Measurements from ENCODE around the gene UPF1.

Gene UPF1

DNA sequence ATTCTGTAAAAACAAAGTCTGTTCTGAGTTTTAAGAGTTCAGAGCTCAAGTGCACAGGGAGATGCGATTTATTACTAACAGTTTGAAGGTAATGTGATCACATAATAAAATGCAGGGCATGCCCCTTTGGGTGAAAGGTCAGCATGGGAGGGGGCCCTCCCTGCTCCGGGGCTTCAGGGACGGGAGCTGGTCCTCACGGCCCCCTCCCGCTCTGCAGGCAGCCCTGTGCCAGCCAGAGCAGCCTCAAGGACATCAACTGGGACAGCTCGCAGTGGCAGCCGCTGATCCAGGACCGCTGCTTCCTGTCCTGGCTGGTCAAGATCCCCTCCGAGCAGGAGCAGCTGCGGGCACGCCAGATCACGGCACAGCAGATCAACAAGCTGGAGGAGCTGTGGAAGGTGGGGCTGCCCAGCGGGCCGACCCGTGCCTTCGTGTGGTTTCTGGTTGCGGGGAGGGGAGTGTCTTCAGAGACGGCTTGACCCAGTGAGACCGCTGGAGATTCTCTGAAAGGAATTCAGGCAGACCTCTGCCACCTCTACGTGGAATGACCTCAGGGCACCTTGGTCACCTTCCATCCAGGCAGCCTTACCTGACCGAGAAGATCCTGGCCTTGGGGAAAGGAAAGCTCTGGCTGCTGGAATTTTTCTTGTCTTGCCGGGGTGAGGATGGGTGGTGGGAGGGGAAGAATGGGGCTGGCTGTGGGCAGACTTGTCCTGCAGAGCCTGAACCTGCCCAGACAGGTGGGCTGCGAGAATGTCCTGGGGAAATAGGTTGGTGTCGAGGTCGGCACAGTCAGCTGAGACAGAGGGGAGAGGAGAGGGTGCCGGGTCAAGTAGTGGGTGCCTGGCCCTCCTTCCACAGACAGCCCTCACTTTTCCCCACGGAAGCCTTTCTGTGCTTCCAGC, 19.0 kb downstream of the UPF1 start:
- peaks cover 4% of the 10 kb centered on the region; the same call in 1 of the 2 replicates for H4K20me1 ChIP-seq (ENCODE audit: low read depth, low read length)
- no peaks in the 10 kb centered on the region for H3K9me2 ChIP-seq (replicated peaks; ENCODE audit: insufficient read depth, low read length)
- H3K79me2 ChIP-seq (ENCODE audit: insufficient read depth, low read length) = peaks cover 44% of the 10 kb centered on the region
- no peak overlapping the region for H3K4me3 ChIP-seq (ENCODE audit: insufficient read depth, low read length, poor library complexity, severe bottlenecking)
- no peaks in the 10 kb centered on the region for H3F3A ChIP-seq (ENCODE audit: insufficient read depth)
- peaks cover 10% of the 10 kb centered on the region; the same call in 1 of the 2 replicates for H3K36me3 ChIP-seq (ENCODE audit: low read length)
- no peaks in the 10 kb centered on the region for H3K9me3 ChIP-seq (ENCODE audit: insufficient read depth, low read length)
- no peak overlapping the region for H3K4me2 ChIP-seq (ENCODE audit: low read depth, low read length, poor library complexity, severe bottlenecking)
- TF ChIP-seq CTCF (IDR thresholded peaks at IDR 0.05; ENCODE audit: insufficient read depth, low read length, poor library complexity, severe bottlenecking) (no peak), EZH2phosphoT487 (conservative IDR thresholded peaks at IDR 0.05; ENCODE audit: low read length) (no peak)
- no peak overlapping the region for H3K27ac ChIP-seq (ENCODE audit: low read depth, low read length)
- H3K27me3 ChIP-seq (ENCODE audit: low read length) = no peaks in the 10 kb centered on the region
- H3K9ac ChIP-seq (ENCODE audit: low read length) = no peak overlapping the region
- no peak overlapping the region for H2AFZ ChIP-seq (ENCODE audit: low read depth, low read length, severe bottlenecking)

- Histone ChIP-seq H3K4me3 (ENCODE audit: insufficient read depth, low read length, poor library complexity, severe bottlenecking) (no peak overlapping the region), H4K20me1 (ENCODE audit: low read depth, low read length) (peaks cover 4% of the 10 kb centered on the region; the same call in 1 of the 2 replicates), H3F3A (ENCODE audit: insufficient read depth) (no peaks in the 10 kb centered on the region), H3K4me2 (ENCODE audit: low read depth, low read length, poor library complexity, severe bottlenecking) (no peak overlapping the region), H3K9me3 (ENCODE audit: insufficient read depth, low read length) (no peaks in the 10 kb centered on the region), H3K27me3 (ENCODE audit: low read length) (no peaks in the 10 kb centered on the region), H3K79me2 (ENCODE audit: insufficient read depth, low read length) (peaks cover 33% of the 10 kb centered on the region), H2AFZ (ENCODE audit: low read depth, low read length, severe bottlenecking) (no peak overlapping the region), H3K9me2 (replicated peaks; ENCODE audit: insufficient read depth, low read length) (no peaks in the 10 kb centered on the region), H3K27ac (ENCODE audit: low read depth, low read length) (no peak overlapping the region), H3K9ac (ENCODE audit: low read length) (no peak overlapping the region), H3K36me3 (ENCODE audit: low read length) (peaks cover 10% of the 10 kb centered on the region; the same call in 1 of the 2 replicates)
- TF ChIP-seq CTCF (IDR thresholded peaks at IDR 0.05; ENCODE audit: insufficient read depth, low read length, poor library complexity, severe bottlenecking) (no peak), EZH2phosphoT487 (conservative IDR thresholded peaks at IDR 0.05; ENCODE audit: low read length) (no peak)
Observed at GRCh38 chr19:18851673-18852325, 20.0 kb downstream of the UPF1 start.

DNA sequence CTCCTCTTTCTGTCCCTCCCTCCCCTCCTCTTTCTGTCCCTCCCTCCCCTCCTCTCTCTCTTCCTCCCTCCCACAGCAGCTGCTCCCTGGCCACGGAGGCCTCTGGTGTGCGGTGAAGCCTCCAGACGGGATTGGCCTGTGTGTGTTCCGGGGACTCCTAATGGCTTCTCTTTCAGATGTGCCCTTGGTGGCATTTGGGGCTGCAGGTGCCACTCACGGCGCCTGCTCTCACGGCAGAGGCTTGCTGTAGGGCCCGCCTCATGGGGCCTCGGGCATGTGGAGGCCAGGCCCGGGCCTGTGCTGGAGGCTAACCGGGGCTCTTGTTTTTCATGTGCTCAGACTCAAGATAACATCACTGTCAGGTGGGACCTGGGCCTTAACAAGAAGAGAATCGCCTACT, 20.9 kb downstream of the UPF1 start:
- Histone ChIP-seq H2AFZ (ENCODE audit: low read depth, low read length, severe bottlenecking) (no peak overlapping the region), H3K27ac (ENCODE audit: low read depth, low read length) (no peak overlapping the region), H3K79me2 (ENCODE audit: insufficient read depth, low read length) (peaks cover 24% of the 10 kb centered on the region), H4K20me1 (ENCODE audit: low read depth, low read length) (peaks cover 4% of the 10 kb centered on the region; the same call in 1 of the 2 replicates), H3K27me3 (ENCODE audit: low read length) (no peaks in the 10 kb centered on the region), H3F3A (ENCODE audit: insufficient read depth) (no peaks in the 10 kb centered on the region), H3K36me3 (ENCODE audit: low read length) (peaks cover 10% of the 10 kb centered on the region; the same call in 1 of the 2 replicates), H3K9me3 (ENCODE audit: insufficient read depth, low read length) (no peaks in the 10 kb centered on the region), H3K9me2 (replicated peaks; ENCODE audit: insufficient read depth, low read length) (no peaks in the 10 kb centered on the region), H3K4me2 (ENCODE audit: low read depth, low read length, poor library complexity, severe bottlenecking) (no peak overlapping the region), H3K4me3 (ENCODE audit: insufficient read depth, low read length, poor library complexity, severe bottlenecking) (no peak overlapping the region), H3K9ac (ENCODE audit: low read length) (no peak overlapping the region)
- TF ChIP-seq CTCF (IDR thresholded peaks at IDR 0.05; ENCODE audit: insufficient read depth, low read length, poor library complexity, severe bottlenecking) (no peak), EZH2phosphoT487 (conservative IDR thresholded peaks at IDR 0.05; ENCODE audit: low read length) (no peak)
